NCI-H1694 treated with DMSO at 0.1 percent for 48 hours (cell line): ENCODE measurements around the gene CARMIL1.
"Not testable (repeated sequence)": the region's sequence is repeated elsewhere in the genome, so short reads cannot be mapped to it uniquely, and the experiment has no call there.

ENCODE experiments used
- DNase-seq: peaks from one replicate; lab custom pipeline; 2025; lab: John Stamatoyannopoulos, UW

Gene CARMIL1

DNA sequence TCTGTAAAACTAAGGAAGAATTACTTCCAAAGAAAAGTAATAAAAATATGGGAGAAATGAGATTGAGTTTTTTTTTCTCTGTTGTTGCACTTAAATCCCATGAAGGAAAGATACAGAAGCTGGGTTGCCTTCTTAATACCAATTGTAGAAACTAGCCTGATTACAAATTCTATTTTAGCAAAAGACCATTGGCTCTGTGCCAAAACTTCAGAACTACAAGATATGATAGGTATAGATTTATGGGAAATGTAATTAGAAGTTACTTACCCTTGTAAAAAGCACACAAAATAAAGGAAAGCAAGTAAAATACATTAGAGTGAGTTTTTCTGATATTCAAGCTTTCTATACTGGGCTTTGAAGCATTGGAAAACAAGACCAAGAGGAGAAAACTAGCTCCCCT, 299.4 kb downstream of the CARMIL1 start:
- DNase-seq = no peak

GRCh38 chr6:25579391-25579883, 300.3 kb downstream of the CARMIL1 start:
- DNase-seq = no peak

DNA sequence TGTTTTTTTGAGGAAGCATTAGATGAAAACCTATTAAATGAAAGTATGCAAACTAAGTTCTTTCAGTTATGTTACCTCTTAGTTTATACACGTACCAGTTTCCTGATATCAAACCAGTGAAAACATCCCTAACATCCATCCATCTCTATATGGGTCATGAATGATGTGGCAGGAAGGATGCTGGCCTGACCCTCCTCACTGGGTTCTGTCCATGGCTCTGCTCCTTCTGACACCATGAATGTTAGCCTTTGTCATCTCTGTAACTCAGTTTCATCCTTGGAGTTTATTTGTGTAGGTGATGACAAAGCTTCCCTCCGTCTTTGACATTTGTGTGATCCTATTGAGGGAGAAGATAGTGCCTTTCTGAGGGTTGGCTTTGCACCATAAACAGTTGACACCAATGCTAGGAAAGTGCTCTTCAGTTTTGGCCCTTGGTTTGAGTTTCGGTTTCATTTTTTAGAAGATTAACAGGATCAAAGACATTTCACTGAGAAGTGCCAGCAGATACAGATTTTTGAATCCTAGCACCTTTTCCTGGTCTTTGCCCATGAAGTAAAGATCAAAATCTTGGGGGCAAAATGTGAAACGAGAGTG, 300.8 kb downstream of the CARMIL1 start:
- no peak for DNase-seq

GRCh38 chr6:25582101-25582500, 302.9 kb downstream of the CARMIL1 start:
- DNase-seq = no peak

- no peak for DNase-seq
These were observed 303.9 kb downstream of the CARMIL1 start for GRCh38 chr6:25583099-25583498.

DNA sequence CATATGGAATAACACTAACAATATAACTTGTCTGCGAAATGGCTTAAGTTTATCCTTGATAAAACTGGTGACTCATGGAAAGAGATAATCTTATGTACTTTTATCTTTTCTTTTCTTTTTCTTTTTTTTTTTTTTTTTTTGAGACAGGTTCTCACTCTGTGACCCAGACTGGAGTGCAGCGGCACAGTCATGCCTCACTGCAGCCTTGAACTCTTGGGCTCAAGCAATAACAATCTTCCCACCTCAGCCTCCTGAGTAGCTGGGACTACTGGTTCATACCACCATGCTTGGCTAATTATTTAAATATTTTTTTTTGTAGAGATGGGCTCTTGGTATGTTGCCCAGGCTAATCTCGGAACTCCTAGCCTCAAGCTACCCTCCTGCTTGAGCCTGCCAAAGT, 304.7 kb downstream of the CARMIL1 start:
- DNase-seq = no peak

DNA sequence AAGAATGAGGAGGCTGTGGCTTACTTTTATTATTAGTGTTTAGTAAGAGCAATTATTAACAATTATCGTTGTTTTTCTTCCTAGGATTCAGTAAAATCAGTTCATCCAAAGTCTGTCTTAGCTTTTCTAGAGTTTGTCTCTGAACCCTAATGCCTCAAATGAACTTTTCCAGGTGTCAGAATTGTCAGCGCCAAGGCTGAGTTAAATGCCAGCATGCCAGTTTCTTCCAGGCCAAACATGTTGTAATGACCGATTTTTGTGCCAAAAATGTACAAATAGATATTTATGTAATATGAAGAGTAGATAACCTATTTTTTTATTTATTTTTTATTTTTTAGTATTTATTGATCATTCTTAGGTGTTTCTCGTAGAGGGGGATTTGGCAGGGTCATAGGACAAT, 306.1 kb downstream of the CARMIL1 start:
- DNase-seq = no peak

DNA sequence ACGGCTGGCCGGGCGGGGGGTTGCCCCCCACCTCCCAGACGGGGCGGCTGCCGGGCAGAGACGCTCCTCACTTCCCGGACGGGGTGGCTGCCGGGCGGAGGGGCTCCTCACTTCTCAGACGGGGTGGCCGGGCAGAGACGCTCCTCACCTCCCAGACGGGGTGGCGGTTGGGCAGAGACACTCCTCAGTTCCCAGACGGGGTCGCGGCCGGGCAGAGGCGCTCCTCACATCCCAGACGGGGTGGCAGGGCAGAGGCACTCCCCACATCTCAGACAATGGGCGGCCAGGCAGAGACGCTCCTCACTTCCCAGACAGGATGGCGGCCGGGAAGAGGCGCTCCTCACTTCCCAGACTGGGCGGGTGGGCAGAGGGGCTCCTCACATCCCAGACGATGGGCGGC, 306.9 kb downstream of the CARMIL1 start:
- DNase-seq = not testable (repeated sequence)

DNA sequence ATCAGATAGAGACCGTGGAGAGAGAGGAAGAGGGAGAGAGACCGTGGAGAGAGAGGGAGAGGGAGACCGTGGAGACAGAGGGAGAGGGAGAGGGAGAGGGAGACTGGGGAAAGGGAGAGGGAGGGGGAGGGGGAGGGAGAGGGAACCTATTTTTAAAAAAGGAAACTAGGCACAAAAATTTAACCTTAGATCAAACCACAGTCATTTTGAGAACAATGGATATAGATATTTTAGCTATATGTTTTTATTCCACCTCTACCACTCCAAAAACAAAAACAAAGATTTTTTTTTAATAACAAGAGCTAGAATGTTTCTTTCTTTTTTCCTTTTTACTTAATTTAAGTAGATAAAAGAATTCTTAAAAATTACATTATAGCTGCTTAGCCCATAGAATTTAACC, 307.8 kb downstream of the CARMIL1 start:
- DNase-seq = no peak

GRCh38 chr6:25590986-25591385, 311.8 kb downstream of the CARMIL1 start:
- no peak for DNase-seq

GRCh38 chr6:25596928-25597818, 318.0 kb downstream of the CARMIL1 start:
- no peak for DNase-seq

DNA sequence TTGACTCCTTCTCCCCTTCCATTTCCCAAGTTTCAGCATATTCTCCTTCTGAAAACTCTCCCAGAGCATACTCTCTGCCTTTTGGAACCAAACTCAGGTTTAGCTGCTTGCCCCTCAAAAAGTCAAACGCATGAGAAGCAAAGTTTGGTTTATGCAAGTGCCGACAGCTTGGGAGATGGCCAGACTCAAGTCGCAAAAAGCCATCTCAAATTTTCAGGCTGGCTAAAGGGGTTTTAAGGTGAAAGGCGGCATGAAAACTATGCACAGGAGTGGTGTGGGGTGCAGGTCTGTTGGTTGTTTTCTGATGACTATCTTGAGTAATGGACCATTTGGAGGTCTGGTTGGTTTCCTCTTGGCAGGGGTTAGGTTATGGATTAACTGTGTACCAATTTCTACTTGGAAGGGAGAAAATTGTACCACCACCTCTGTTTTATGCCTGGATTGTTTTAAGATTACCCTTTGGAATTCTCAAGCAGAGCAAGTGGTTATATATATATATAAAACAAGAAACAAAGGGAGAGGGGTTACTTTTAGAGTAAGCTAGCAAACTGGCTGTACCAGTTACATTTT, 320.4 kb downstream of the CARMIL1 start:
- DNase-seq = no peak

DNA sequence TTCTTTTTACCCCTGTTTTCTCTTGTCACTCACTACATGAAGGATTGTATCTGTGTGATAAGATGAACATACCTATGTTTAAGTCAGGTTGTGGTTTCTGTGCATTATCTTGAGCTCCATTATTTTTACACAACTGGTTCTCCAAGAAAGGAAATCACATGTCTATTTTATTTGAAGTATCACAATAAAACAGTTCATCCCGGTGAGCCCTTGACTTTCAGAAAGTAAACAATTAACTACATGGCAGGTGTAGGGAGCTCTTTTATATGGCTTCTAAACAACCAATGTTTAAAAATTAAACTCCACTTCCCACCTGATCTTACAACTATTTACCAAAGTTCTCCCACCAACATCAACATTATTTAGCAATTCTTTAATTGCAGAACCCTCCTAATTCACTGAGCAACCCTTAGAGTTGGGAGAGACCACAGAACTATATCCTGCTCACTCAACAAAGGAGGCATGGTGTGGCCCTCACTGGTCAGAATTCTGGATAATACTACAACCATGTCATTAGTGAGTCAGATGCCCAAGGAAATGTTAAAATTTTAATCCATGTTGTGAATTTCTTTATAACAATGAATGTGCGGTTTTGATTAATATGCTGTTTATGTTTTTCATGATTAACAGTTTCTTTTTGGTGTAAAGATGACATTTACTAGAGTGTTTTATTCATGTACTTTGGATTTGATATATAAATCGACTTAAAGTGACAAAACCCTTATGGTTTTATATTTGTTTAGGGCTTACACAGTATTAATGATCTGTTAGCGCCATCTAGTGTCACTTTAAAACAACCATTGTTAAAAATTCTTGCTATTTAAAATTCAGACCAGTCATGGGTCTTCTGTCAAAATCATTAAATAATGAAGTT, 322.9 kb downstream of the CARMIL1 start:
- peak; percentile 54 for DNase-seq

- DNase-seq = no peak
These were observed 323.5 kb downstream of the CARMIL1 start for GRCh38 chr6:25602674-25602982.

DNA sequence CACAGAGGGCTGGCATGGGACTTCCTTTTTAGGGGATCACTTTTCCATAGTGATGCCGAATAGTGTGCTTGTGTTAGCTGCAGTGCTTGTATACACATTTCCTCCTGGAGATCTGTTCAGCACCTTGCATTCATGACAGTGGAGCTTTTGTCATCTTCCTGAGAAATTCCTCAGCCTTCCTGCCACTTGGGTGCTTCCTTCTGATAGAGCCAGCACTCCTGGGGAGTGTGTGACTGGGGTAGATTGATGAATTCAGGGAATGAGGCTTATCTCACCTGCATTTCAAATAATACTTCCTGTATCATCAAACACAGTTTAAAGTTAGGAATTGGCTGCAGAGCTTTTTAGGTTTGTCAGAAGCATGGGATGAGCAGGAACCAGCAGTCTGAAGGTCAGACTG, 324.1 kb downstream of the CARMIL1 start:
- DNase-seq = no peak

DNA sequence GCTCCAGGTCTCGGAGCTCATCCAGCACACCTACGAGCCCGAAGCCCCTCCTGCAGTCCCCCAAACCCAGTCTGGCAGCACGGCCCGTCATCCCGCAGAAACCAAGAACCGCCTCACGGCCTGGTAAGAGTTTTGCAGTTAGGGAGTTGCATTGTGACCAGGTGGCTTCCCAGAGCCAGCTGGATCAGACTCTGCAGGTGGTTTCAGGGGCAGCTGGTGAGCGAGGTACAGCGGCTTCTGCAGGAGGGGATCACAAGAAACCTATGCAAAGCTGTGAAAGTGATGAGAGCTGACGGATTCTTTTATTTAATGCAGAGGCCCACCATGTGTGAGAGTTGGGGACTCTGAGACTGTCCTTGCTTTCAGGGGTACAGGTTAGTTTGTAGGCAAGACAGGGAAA, 327.0 kb downstream of the CARMIL1 start:
- no peak for DNase-seq

- DNase-seq = no peak
These were observed 329.5 kb downstream of the CARMIL1 start for GRCh38 chr6:25608558-25609174.

DNA sequence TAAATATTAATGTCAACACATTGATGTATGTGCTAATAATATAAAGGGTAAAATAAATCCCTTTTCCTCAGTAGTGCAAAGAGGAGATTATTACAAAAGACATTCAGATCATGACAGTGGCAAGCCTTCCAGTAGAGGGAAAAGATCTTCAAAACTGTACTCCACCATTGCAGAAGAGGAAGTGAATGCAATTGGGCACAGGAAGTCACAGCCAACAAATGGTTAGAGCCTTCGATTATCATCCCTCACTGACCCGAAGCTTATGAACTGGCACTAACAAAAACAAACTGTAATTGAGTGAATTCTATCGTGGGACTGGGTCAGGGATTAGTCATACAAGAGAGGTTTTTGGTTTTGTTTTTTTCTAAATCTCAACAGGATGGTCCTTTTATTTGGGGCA, 333.5 kb downstream of the CARMIL1 start:
- no peak for DNase-seq

GRCh38 chr6:25613415-25613814, 334.2 kb downstream of the CARMIL1 start:
- DNase-seq = no peak

DNA sequence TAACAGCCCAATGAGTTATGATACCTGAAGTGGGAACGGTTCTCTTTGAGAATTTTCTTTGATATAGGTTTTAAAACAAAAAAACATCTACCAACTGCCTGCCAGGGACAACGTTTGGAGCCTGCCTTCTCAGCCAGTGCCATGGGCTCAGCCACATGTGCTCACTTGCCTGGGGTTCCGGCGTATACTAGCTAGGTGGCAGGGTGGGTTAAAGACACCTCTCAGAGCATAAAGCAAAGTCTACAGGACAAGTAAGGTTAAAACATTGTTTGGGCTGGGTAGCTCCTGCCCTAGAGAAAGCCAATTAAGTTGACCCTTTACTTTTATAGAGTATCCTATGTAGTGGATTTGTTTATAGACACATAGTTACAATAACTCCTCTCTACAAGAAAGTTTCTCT, 334.9 kb downstream of the CARMIL1 start:
- DNase-seq = no peak

DNA sequence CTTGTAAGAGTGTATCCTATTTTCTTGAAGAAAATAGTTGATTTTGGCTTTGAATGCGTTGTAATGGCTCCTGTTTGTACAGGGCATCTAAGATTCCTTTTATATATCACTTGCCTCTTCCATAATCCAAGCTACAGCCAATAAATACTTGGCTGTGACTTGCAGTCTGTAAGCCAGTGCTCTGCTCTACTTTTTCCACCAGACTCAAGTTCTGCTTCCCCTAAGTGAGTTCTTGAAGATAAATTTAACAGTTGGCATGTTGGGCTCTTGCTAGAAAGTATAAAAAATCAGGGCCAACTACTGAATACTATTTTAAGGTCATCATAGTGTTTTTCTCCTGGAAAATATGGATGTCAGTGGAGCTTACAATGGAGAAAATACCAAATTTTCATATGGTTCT, 336.3 kb downstream of the CARMIL1 start:
- DNase-seq = no peak

- DNase-seq = peak; percentile 6
These were observed 338.8 kb downstream of the CARMIL1 start for GRCh38 chr6:25617997-25618396.
